ENCODE results near the gene MIA3.

The MIA3 gene

DNA sequence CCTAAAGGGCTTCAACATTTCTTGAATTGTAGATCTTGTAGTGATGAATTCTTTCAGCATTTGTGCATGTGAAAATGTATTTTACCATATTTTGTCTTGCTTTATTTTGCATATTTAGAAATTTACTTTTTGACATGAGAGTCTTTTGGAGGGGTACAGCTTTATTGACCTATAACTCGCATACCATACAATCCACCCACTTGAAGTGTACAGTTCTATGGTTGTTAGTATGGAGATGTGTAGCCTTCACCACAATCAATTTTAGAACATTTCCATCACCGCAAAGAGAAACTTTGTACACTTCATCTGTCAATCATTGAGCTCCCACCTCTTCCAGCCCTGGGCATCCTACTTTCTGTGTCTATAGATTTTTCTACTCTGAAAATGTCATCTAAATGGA, 7.2 kb upstream of the MIA3 start:
- no peak overlapping the region for H3K4me3 Mint-ChIP-seq
- H3K27me3 Mint-ChIP-seq: no peaks in the 10 kb centered on the region
- H3K36me3 Mint-ChIP-seq: peaks cover 8% of the 10 kb centered on the region
- no peak for ATAC-seq
- H3K27ac Mint-ChIP-seq: no peak overlapping the region
- peaks cover 5% of the 10 kb centered on the region for H3K9me3 Mint-ChIP-seq
- no peaks in the 10 kb centered on the region for H3K4me1 Mint-ChIP-seq

DNA sequence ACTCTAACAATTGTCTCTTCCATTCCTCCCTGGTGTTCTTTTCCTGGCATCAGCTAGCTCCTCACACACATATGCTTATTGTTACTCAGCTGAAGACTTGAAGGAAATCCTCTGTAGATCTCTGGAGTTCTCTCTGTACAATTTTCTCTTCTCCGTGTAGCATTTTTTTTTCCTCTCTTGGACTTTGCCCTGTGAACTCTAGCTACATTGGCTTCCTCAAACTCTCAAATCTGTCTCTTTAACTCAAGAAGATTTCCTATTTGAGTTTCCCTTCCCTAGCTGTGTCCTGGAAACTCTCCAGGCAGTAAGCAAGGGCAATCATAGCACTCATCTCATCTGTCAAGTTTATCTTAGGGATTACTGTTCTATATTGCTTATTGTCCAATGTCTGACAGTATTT, 4.3 kb upstream of the MIA3 start:
- no peak overlapping the region for H3K4me3 Mint-ChIP-seq
- H3K36me3 Mint-ChIP-seq: peaks cover 6% of the 10 kb centered on the region
- no peaks in the 10 kb centered on the region for H3K27me3 Mint-ChIP-seq
- H3K27ac Mint-ChIP-seq: no peak overlapping the region
- H3K9me3 Mint-ChIP-seq: peaks cover 5% of the 10 kb centered on the region
- peaks cover 9% of the 10 kb centered on the region for H3K4me1 Mint-ChIP-seq
- ATAC-seq: no peak

DNA sequence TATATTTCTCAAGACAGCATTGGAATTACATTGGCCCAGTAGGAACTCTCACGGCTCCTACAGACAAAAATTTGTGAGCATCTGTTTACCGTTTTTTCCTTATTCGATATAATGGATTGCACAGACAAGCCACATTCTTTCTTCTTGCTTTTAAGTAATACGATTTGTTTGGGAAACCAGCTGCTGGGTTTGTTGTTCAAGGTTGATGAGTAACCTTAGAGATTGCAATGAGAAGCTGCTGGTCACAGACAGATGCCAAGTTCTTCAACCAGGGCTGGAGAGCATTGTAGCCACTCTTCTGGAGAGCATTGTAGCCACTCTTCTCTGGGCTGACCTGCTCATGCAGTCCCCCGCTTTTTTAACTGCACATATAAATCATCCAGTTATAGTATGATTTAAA, 1.4 kb upstream of the MIA3 start:
- Mint-ChIP-seq H3K4me1 (peaks cover 37% of the 10 kb centered on the region), H3K27ac (no peak overlapping the region), H3K9me3 (no peaks in the 10 kb centered on the region), H3K4me3 (peak overlapping the region; percentile 92), H3K36me3 (peaks cover 5% of the 10 kb centered on the region), H3K27me3 (no peaks in the 10 kb centered on the region)
- no peak for ATAC-seq

DNA sequence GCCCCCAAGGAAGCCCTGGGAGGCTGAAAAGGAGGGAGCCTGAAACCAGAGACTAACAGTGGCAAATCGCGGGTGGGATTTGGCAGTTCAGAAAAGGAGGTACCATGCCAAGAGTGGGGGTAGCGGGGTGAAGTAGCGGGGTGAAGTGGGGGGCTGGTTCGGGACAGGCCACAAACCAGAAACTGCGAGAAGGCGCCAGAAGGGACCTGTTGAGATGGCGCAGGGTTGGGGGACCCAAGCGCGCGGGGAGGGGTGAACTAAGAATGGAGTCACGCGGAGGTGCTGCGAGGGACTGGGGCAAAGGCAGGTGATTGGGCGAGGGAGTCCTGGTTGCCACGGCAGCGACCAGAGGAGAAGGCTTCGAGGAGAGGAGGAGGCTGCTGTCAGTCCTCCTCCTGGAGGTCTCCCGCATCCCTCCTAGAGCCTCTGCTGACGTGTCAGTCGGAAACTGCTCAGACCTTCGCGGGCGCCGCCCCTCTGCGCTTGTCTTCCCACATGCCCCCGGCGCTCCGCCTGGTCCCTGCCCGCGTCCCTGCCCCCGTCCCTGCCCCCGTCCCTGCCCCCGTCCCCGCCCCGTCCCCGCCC, 438 bp upstream of the MIA3 start:
- Mint-ChIP-seq H3K27me3 (no peaks in the 10 kb centered on the region), H3K4me3 (peak overlapping the region; percentile 92), H3K27ac (peak overlapping the region; percentile 87), H3K9me3 (no peaks in the 10 kb centered on the region), H3K4me1 (peaks cover 37% of the 10 kb centered on the region), H3K36me3 (peaks cover 12% of the 10 kb centered on the region)
- ATAC-seq: peak; percentile 94

DNA sequence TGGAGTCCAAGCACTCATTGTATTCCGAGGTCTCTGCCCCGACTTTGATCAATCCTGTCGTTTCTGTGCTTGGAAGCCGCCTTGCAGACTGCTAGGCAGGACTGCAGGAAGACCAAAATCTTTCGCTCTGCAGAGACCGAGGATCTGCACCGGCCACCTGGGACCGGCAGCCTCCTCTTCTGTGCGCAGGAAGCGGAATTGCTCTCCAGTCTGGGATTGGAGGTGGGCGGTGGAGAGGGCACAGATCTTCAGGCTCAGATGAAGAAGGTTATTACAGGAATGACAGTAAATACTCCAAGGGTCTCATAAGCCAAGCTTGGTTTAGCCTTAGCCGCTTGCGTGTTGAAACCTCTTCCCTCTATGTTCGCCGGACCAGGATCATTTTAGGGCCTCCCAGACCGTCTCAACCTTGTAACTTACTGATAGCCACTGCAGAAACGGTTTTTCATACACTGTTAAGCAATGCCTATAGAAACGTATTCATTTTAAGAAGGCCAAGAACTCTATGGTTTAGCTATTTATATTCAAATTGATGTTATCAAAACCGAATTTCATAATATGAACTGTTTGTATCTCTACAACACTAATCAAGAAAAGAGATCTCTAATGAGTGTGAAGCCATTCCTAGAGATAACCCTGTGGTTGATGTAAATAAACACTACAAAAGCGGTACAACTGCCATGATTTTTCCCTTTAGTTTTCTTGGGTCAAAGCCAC, 1.1 kb downstream of the MIA3 start:
- H3K27me3 Mint-ChIP-seq: no peaks in the 10 kb centered on the region
- H3K36me3 Mint-ChIP-seq: peaks cover 25% of the 10 kb centered on the region
- ATAC-seq: no peak
- H3K4me3 Mint-ChIP-seq: peak overlapping the region; percentile 92
- H3K4me1 Mint-ChIP-seq: peaks cover 37% of the 10 kb centered on the region
- H3K27ac Mint-ChIP-seq: peak overlapping the region; percentile 87
- H3K9me3 Mint-ChIP-seq: no peaks in the 10 kb centered on the region

DNA sequence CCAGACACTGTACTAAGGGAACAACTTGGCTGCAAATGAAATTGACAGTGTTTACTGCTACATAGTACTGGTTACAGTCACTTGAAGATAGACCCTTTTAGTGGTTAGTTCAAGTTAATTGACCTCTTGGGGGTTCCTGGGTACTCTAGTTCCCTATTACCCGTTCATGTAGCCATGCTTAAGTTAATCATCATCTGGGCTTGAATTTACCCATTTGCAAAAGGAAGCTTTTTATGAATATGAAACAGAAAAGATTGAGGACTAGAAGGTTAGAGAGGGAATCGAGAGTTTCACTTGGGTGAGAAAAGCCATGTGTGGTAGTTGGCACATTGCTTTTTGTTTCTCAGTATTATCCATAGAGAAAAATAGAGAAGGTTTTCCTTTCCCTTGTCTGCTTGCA, 2.7 kb downstream of the MIA3 start:
- no peak overlapping the region for H3K4me3 Mint-ChIP-seq
- peaks cover 37% of the 10 kb centered on the region for H3K4me1 Mint-ChIP-seq
- no peaks in the 10 kb centered on the region for H3K27me3 Mint-ChIP-seq
- ATAC-seq: no peak
- H3K36me3 Mint-ChIP-seq: peaks cover 25% of the 10 kb centered on the region
- H3K27ac Mint-ChIP-seq: no peak overlapping the region
- H3K9me3 Mint-ChIP-seq: no peaks in the 10 kb centered on the region

DNA sequence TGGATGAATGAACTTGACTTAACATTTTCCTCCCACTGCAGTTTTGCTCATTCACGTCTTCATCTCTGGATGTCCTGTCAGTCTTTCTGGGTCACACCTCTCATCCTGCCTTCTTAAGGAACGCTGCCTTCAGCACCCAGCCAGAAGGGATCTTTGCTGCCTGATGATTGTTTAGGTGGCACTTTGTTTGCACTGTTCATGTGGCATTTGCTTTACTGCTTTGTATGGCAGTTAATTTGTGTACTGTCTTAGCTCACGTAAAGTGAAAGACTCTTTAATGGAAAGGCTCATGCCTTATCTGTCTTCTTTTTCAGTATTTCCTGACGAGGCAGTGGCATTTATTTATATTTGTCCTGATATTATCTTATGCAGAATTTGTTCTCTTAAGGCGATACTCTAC, 4.9 kb downstream of the MIA3 start:
- Mint-ChIP-seq H3K4me3 (no peak overlapping the region), H3K27ac (no peak overlapping the region), H3K4me1 (peaks cover 29% of the 10 kb centered on the region), H3K27me3 (no peaks in the 10 kb centered on the region), H3K36me3 (peaks cover 45% of the 10 kb centered on the region), H3K9me3 (no peaks in the 10 kb centered on the region)
- ATAC-seq: no peak

DNA sequence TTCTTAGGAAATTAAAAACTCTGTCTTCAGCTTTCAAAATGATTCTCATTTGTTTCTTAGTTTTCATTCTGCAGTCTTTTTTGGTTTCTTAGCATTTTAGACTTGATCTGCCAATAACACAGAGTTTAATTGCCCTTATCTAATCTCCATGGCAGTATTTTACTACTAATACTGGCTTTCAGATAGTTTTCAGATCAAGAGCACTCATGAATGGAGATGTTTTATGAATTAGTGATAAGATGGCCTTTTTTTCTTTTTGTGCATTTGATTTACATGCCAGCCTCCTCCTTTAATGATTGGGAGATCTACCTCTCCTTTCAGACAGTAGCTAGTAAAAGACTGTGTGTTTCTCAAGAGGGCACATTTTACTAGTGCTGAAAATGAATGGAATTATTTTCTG, 5.6 kb downstream of the MIA3 start:
- H3K27ac Mint-ChIP-seq: no peak overlapping the region
- no peak for ATAC-seq

DNA sequence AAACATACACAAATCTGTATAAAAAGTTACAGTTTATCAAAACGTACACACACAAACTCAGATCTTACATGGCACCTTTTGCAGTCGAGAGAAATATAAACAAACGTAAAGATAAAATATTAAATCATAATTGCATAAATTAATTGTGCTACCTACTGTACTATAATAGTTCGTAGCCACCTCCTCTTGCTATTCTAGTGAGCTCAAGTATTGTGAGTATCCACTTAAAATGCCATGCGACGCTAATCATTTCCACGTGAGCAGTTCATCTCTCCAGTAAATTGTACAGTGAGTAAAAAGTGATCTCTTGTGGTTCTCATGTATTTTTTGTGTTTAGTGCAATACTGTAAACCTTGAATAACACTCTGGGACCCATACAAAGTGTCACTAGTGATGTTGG, 6.3 kb downstream of the MIA3 start:
- Mint-ChIP-seq H3K4me1 (peaks cover 22% of the 10 kb centered on the region), H3K27ac (no peak overlapping the region), H3K9me3 (no peaks in the 10 kb centered on the region), H3K36me3 (peaks cover 59% of the 10 kb centered on the region), H3K27me3 (no peaks in the 10 kb centered on the region), H3K4me3 (no peak overlapping the region)
- ATAC-seq: no peak

More for the DNA sequence above, 5.6 kb downstream of the MIA3 start:
- no peaks in the 10 kb centered on the region for H3K27me3 Mint-ChIP-seq
- H3K36me3 Mint-ChIP-seq: peaks cover 52% of the 10 kb centered on the region
- H3K4me3 Mint-ChIP-seq: no peak overlapping the region
- H3K9me3 Mint-ChIP-seq: no peaks in the 10 kb centered on the region
- peaks cover 29% of the 10 kb centered on the region for H3K4me1 Mint-ChIP-seq

DNA sequence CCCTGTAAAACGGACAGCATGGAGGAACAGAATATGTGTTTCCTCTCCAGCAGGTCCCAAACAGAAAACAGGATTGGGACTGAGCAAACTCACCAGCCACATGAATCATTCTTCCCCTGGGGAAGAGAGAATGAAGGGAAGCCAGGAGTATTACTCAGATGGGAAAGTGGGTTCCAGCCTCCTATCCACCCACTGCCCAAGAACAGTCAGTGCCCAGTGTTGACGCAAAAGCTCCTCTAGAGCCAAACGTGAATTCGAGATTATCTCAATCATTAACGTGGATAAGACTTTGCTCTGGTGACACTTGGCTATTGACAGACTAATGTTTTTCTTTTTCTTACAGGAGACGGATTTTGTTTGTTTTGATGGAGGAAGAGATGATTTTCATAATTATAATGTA, 9.3 kb downstream of the MIA3 start:
- Mint-ChIP-seq H3K4me1 (no peaks in the 10 kb centered on the region), H3K9me3 (no peaks in the 10 kb centered on the region), H3K27ac (peak overlapping the region; percentile 43), H3K36me3 (peaks cover 67% of the 10 kb centered on the region), H3K4me3 (no peak overlapping the region), H3K27me3 (no peaks in the 10 kb centered on the region)
- no peak for ATAC-seq

DNA sequence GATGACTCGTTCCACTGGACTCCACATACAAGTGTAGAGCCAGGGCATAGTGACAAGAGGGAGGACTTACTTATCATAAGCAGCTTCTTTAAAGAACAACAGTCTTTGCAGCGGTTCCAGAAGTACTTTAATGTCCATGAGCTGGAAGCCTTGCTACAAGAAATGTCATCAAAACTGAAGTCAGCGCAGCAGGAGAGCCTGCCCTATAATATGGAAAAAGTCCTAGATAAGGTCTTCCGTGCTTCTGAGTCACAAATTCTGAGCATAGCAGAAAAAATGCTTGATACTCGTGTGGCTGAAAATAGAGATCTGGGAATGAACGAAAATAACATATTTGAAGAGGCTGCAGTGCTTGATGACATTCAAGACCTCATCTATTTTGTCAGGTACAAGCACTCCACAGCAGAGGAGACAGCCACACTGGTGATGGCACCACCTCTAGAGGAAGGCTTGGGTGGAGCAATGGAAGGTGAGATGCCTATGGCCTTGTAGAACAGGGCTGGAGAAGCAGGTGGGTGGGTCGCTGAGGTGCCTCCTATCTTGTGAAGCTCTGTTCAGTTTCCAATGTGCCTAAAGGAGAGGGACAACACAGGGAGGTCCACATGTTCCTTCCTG, 12.1 kb downstream of the MIA3 start:
- no peaks in the 10 kb centered on the region for H3K9me3 Mint-ChIP-seq
- H3K4me3 Mint-ChIP-seq: no peak overlapping the region
- H3K27me3 Mint-ChIP-seq: no peaks in the 10 kb centered on the region
- peaks cover 63% of the 10 kb centered on the region for H3K36me3 Mint-ChIP-seq
- ATAC-seq: no peak
- H3K4me1 Mint-ChIP-seq: peaks cover 16% of the 10 kb centered on the region
- H3K27ac Mint-ChIP-seq: no peak overlapping the region

DNA sequence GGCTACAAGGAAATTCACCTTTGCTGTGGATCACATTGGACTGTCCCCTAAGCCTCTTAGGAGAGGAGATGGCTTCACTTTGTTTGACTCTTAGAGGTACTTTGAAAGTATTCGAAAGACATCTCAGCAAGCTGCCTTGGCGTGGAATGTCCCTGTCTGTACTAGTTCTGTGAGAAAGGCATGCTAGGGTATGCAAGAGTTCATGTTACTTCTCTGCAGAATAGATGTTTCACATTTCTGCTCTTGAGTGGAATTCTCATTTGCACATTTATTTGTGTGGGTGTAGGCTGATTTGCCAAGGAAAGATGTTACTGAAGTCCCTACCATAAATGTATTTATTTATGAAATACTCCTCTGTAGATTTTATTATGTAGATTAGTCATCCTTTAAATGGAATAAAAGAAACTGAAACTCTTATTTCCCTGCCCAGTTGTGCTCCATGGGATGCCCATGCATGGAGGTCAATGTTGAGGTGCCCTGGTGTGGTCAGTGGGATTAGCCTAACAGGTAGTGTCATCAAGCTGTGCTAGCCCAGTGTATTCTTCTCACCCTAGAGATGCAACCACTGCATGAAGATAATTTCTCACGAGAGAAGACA, 13.8 kb downstream of the MIA3 start:
- no peaks in the 10 kb centered on the region for H3K27me3 Mint-ChIP-seq
- peaks cover 16% of the 10 kb centered on the region for H3K4me1 Mint-ChIP-seq
- no peaks in the 10 kb centered on the region for H3K9me3 Mint-ChIP-seq
- H3K36me3 Mint-ChIP-seq: peaks cover 54% of the 10 kb centered on the region
- no peak for ATAC-seq
- H3K27ac Mint-ChIP-seq: peak overlapping the region; percentile 12
- no peak overlapping the region for H3K4me3 Mint-ChIP-seq

DNA sequence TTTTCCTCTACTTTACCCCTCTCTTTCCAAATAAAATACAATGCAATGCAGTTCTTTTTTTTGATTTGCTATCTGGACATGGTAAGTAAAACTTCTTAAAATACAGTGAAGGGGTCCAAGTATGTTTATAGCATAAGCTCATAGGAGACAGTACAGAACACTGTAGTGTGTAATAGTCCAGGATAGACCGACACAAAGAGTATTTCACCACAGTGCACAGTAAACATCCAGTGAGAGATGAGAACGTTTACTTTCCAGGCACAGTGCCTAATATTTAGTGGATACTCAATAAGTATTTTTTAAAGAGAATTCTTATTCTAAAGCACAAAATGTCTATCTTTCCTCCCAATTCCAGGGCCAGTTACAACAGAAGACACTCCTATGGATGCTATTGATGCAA, 14.9 kb downstream of the MIA3 start:
- Mint-ChIP-seq H3K27ac (no peak overlapping the region), H3K36me3 (peaks cover 49% of the 10 kb centered on the region), H3K27me3 (no peaks in the 10 kb centered on the region), H3K4me1 (peaks cover 16% of the 10 kb centered on the region), H3K9me3 (no peaks in the 10 kb centered on the region), H3K4me3 (no peak overlapping the region)
- no peak for ATAC-seq

DNA sequence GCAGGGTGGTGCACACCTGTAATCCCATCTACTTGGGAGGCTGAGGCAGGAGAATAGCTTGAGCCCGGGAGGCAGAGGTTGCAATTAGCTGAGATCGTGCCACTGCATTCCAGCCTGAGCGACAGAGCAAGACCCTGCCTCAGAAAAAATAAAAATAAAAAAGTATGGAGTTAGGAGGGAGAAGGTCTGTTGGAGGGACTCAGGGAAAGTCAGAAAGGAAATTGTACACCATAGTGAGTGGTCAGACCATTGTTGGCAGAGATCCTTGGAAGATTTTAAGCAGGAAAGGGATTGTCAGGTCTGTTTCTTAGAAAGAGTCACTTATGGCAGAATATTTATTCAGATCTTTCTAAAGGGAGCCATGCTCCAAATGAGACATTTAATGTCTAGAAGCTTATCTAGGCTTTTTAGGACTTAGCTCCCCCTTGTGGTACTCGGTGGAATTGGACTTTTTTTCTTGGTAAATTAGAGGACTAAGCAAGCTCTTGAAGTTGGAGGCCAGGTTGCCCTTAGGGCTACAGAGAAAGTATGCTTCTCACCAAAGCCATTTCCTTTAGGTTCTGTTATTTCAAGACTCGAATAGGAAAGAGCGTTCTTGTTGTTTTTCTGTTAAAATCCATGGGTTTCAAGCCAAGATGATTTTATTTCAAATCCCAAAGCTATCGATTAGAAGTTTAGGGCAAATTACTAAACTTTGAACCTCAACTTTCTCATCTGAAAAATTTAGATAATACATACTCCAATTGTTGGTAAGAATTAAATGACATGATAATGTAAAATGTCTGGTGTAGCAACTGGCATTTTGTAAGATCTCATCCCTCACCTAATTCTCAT, 16.5 kb downstream of the MIA3 start:
- peak; percentile 62 for ATAC-seq
- no peaks in the 10 kb centered on the region for H3K9me3 Mint-ChIP-seq
- H3K4me1 Mint-ChIP-seq: peaks cover 16% of the 10 kb centered on the region
- H3K27ac Mint-ChIP-seq: peak overlapping the region; percentile 9
- no peak overlapping the region for H3K4me3 Mint-ChIP-seq
- no peaks in the 10 kb centered on the region for H3K27me3 Mint-ChIP-seq
- peaks cover 44% of the 10 kb centered on the region for H3K36me3 Mint-ChIP-seq
